Liver (tissue), 9 donors: Measurements from ENCODE around the gene RYR2. TPM values are rescaled to one million over a fixed set of nuclear protein-coding genes. Genes with fewer than 3 reads are reported as not detected.

Source experiments
- DNase-seq: peaks from one replicate; pipeline ENCODE4 v3.0.0-alpha.2; 2017; ENCODE audit warnings: low spot score
- H3K27ac ChIP-seq, 2 donors: one replicate each; pipeline ENCODE4 v1.7.0; 2013; ENCODE audit warnings: inconsistent platforms in 2 of 2, low read length in 2 of 2, control low read depth in 1 of 2, low read depth in 1 of 2, mild to moderate bottlenecking in 1 of 2
- H3K27me3 ChIP-seq, 4 donors: one replicate each; pipeline versions ENCODE4 v1.6.1 to v1.7.0; 2013; ENCODE audit warnings: low read length in 3 of 4, inconsistent platforms in 1 of 4, mild to moderate bottlenecking in 1 of 4, moderate library complexity in 1 of 4; ENCODE audit not compliant: control insufficient read depth in 4 of 4, insufficient read depth in 4 of 4
- H3K36me3 ChIP-seq, 4 donors: one replicate each; pipeline versions ENCODE4 v1.6.1 to v1.7.0; 2013; ENCODE audit warnings: low read length in 3 of 4, mild to moderate bottlenecking in 3 of 4, low read depth in 1 of 4, moderate library complexity in 1 of 4; ENCODE audit not compliant: control insufficient read depth in 4 of 4, insufficient read depth in 3 of 4
- H3K4me1 ChIP-seq, 4 donors: one replicate each; pipeline versions ENCODE4 v1.6.1 to v1.7.0; 2013; ENCODE audit warnings: low read length in 3 of 4, mild to moderate bottlenecking in 3 of 4, moderate library complexity in 1 of 4; ENCODE audit not compliant: control insufficient read depth in 4 of 4, insufficient read depth in 4 of 4
- H3K4me3 ChIP-seq, 3 donors: one replicate each; pipeline versions ENCODE4 v1.6.1 to v1.7.0; 2013; ENCODE audit warnings: low read length in 3 of 3, control low read depth in 1 of 3, low read depth in 1 of 3, mild to moderate bottlenecking in 1 of 3
- H3K9ac ChIP-seq, 2 donors: one replicate each; pipeline ENCODE4 v1.7.0; 2013; ENCODE audit warnings: low read length in 2 of 2, mild to moderate bottlenecking in 2 of 2, moderate library complexity in 2 of 2, control low read depth in 1 of 2, low read depth in 1 of 2
- H3K9me3 ChIP-seq, 4 donors: one replicate each; pipeline versions ENCODE4 v1.6.1 to v1.7.0; 2013; ENCODE audit warnings: low read length in 3 of 4; ENCODE audit not compliant: control insufficient read depth in 4 of 4
- EGR1 ChIP-seq, 2 donors: IDR thresholded peaks; 2 replicates each; pipeline ENCODE4 v1.6.1; 2016 to 2018; ENCODE audit warnings: antibody characterized with exemption in 2 of 2, low read depth in 2 of 2
- FOXA1 ChIP-seq: IDR thresholded peaks from 2 replicates; pipeline ENCODE4 v1.6.1; 2016; ENCODE audit warnings: antibody characterized with exemption
- FOXA2 ChIP-seq: IDR thresholded peaks from 2 replicates; pipeline ENCODE4 v1.6.1; 2016; ENCODE audit warnings: antibody characterized with exemption
- GABPA ChIP-seq, 2 donors: IDR thresholded peaks in 1 of 2; conservative IDR thresholded peaks in 1 of 2; 2 replicates each; pipeline ENCODE4 v1.6.1; 2016; ENCODE audit warnings: antibody characterized with exemption in 2 of 2, mild to moderate bottlenecking in 1 of 2, moderate library complexity in 1 of 2
- HNF4A ChIP-seq, 2 donors: conservative IDR thresholded peaks; 2 replicates each; pipeline ENCODE4 v1.6.1; 2016; ENCODE audit warnings: antibody characterized with exemption in 2 of 2, mild to moderate bottlenecking in 2 of 2
- HNF4G ChIP-seq: IDR thresholded peaks from 2 replicates; pipeline ENCODE4 v1.6.1; 2016; ENCODE audit warnings: antibody characterized with exemption
- JUND ChIP-seq, 2 donors: IDR thresholded peaks; 2 replicates each; pipeline ENCODE4 v1.6.1; 2016; ENCODE audit warnings: antibody characterized with exemption in 2 of 2
- RXRA ChIP-seq, 2 donors: IDR thresholded peaks; 2 replicates each; pipeline ENCODE4 v1.6.1; 2017 to 2018; ENCODE audit warnings: antibody characterized with exemption in 2 of 2, mild to moderate bottlenecking in 1 of 2
- SP1 ChIP-seq: IDR thresholded peaks from 2 replicates; pipeline ENCODE4 v1.6.1; 2018; ENCODE audit warnings: antibody characterized with exemption, mild to moderate bottlenecking
- YY1 ChIP-seq: IDR thresholded peaks from 2 replicates; pipeline ENCODE4 v1.6.1; 2016; ENCODE audit warnings: antibody characterized with exemption, mild to moderate bottlenecking
- WGBS: extraction: QIAGEN DNeasy Blood & Tissue Kit; methylation state at CpG from one replicate; pipeline ENCODE4 v1.1.7; 2013; 5-methylcytosine and 5-hydroxymethylcytosine counted together
- polyA plus RNA-seq, 2 donors: library from polyadenylated mRNA; stranded (reverse) in 1 of 2; unstranded in 1 of 2; fragments of 200-250 nt in 1 of 2; fragments of >200 nt in 1 of 2; fragmentation: Nextera tagmentation in 1 of 2; extraction: Ambion mirVana in 1 of 2; gene quantifications; one replicate each; pipeline versions ENCODE4 v1.2.1 to v1.2.3, GENCODE V29; 2013 to 2015
- total RNA-seq, 2 donors: library from RNA; depleted of rRNA; stranded (reverse); fragments of >200 nt; gene quantifications; one replicate each; pipeline ENCODE4 v1.2.3, GENCODE V29; 2014
- TF ChIP-seq, protein P1 (sequence below): IDR thresholded peaks from 2 replicates; pipeline ENCODE4 v1.6.1; 2016; ENCODE audit warnings: antibody characterized with exemption
- TF ChIP-seq, protein P2 (sequence below): IDR thresholded peaks from 2 replicates; pipeline ENCODE4 v1.6.1; 2016; ENCODE audit warnings: antibody characterized with exemption
- TF ChIP-seq, protein P3 (sequence below): IDR thresholded peaks from 2 replicates; pipeline ENCODE4 v1.6.1; 2016; ENCODE audit warnings: antibody characterized with exemption
- TF ChIP-seq, protein P4 (sequence below): fragments of 150-350 bp; IDR thresholded peaks from 2 replicates; pipeline ENCODE4 v1.5.1; 2017; ENCODE audit warnings: improper control_type of control experiment, low read depth, low read length; ENCODE audit not compliant: missing input control
- TF ChIP-seq, protein P5 (sequence below): IDR thresholded peaks from 2 replicates; pipeline ENCODE4 v1.6.1; 2016; ENCODE audit warnings: antibody characterized with exemption, mild to moderate bottlenecking
- donor health status: healthy.
- donor health status: healthy.
- donor health status: healthy.
- donor health status: healthy.
- donor health status: healthy.

RYR2 gene
- total and polyA plus RNA-seq, 4 donors, result 0.06 to 0.75 (median 0.31) TPM

DNA sequence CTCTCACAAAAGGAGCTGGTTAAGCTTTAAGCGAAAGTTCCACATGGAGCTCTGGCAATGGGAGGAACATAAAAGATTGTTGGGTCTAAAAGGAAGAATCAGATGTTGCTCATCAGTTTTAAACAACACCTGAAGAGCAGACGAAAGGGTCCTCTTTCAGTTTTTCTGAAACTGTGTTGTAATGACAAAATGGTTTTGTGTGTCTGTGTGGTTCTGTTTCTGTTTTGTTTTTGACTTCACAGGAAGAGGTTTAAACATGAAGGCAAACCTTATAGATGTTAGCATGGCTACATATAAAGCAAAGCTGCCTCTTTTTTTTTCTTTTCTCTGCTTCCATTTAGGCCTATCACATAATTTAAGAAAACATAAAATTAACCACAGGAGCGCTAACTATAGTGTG is 712.6 kb downstream of the RYR2 start:
- no peak overlapping the region for H3K9ac ChIP-seq
- no peak overlapping the region for H3K27ac ChIP-seq
- H3K4me1 ChIP-seq, result peaks cover 2 to 38% (median 24%) of the 10 kb centered on the region in 4 donors
- DNase-seq, result no peak
- 91% methylated on average over 3 of the region's 3 CpGs for WGBS
- no peaks in the 10 kb centered on the region for H3K9me3 ChIP-seq
- TF ChIP-seq FOXA2, result no peak
- TF ChIP-seq FOXA1, result no peak
- TF ChIP-seq, protein P1, sequence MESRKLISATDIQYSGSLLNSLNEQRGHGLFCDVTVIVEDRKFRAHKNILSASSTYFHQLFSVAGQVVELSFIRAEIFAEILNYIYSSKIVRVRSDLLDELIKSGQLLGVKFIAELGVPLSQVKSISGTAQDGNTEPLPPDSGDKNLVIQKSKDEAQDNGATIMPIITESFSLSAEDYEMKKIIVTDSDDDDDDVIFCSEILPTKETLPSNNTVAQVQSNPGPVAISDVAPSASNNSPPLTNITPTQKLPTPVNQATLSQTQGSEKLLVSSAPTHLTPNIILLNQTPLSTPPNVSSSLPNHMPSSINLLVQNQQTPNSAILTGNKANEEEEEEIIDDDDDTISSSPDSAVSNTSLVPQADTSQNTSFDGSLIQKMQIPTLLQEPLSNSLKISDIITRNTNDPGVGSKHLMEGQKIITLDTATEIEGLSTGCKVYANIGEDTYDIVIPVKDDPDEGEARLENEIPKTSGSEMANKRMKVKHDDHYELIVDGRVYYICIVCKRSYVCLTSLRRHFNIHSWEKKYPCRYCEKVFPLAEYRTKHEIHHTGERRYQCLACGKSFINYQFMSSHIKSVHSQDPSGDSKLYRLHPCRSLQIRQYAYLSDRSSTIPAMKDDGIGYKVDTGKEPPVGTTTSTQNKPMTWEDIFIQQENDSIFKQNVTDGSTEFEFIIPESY, result no peak
- TF ChIP-seq YY1, result no peak
- TF ChIP-seq HNF4A (conservative IDR thresholded peaks at IDR 0.05), result no peak
- no peak for TF ChIP-seq RXRA (IDR thresholded peaks at IDR 0.05)
- TF ChIP-seq SP1, result no peak
- TF ChIP-seq, protein P2, sequence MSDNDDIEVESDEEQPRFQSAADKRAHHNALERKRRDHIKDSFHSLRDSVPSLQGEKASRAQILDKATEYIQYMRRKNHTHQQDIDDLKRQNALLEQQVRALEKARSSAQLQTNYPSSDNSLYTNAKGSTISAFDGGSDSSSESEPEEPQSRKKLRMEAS, result no peak
- TF ChIP-seq GABPA (IDR thresholded peaks at IDR 0.05 in 1 of 2, conservative IDR thresholded peaks at IDR 0.05 in 1 of 2), result no peak
- TF ChIP-seq HNF4G, result no peak
- no peak for TF ChIP-seq EGR1 (IDR thresholded peaks at IDR 0.05; ENCODE audit: low read depth in 2 of 2)
- H3K27me3 ChIP-seq, result no peaks in the 10 kb centered on the region
- H3K4me3 ChIP-seq, result no peak overlapping the region
- H3K36me3 ChIP-seq, result no peaks in the 10 kb centered on the region

DNA sequence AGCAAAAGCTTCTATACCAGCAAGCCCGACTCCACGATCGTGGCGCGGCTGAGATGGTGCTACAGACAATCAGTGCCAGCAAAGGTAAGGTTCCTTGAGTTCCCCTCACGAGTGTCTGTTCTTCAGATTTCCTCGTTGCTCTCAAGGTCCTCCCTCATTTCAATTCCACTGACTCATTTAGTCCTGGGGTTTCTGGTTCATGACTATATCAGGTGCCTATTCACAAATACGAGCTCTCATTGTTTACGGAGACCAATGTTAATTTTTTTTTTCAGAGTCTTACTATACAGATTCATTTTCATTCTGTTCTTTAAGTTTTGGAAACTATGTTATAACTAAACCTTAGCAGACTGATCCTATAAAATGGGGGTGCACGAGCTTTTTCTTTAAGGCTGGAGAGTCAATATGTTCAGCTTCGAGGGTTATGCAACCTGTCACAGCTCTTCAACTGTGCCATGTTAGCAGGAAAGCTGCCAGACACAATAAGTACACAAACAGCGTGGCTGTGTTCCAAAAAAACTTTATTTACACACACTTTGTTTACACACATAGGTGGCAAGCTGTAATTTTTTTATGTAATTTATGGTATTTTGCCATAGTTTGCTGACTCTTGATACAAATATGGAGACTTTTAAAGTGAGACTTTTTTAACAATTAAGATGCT is 714.5 kb downstream of the RYR2 start:
- no peaks in the 10 kb centered on the region for H3K36me3 ChIP-seq
- 67% methylated on average over 12 of the region's 12 CpGs for WGBS
- no peak overlapping the region for H3K9ac ChIP-seq
- no peak overlapping the region for H3K4me3 ChIP-seq
- H3K9me3 ChIP-seq, result no peaks in the 10 kb centered on the region
- no peak overlapping the region for H3K27ac ChIP-seq
- no peak for DNase-seq
- H3K27me3 ChIP-seq, result no peaks in the 10 kb centered on the region
- H3K4me1 ChIP-seq, result peaks cover 5 to 37% (median 16%) of the 10 kb centered on the region in 4 donors
- TF ChIP-seq, protein P2, result peak; percentile 64
- TF ChIP-seq, protein P3, sequence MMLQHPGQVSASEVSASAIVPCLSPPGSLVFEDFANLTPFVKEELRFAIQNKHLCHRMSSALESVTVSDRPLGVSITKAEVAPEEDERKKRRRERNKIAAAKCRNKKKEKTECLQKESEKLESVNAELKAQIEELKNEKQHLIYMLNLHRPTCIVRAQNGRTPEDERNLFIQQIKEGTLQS, result peak; percentile 29
- TF ChIP-seq FOXA1 (peak; percentile 92), FOXA2 (peak; percentile 94), SP1 (no peak), HNF4G (no peak), JUND (IDR thresholded peaks at IDR 0.05) (peak in 1 of 2 donors; percentile 47), HNF4A (conservative IDR thresholded peaks at IDR 0.05) (peak; percentile 30 to 56), RXRA (IDR thresholded peaks at IDR 0.05) (peak; percentile 53 to 78), YY1 (peak; percentile 72)
- TF ChIP-seq, protein P1, result peak; percentile 58
- TF ChIP-seq, protein P4, sequence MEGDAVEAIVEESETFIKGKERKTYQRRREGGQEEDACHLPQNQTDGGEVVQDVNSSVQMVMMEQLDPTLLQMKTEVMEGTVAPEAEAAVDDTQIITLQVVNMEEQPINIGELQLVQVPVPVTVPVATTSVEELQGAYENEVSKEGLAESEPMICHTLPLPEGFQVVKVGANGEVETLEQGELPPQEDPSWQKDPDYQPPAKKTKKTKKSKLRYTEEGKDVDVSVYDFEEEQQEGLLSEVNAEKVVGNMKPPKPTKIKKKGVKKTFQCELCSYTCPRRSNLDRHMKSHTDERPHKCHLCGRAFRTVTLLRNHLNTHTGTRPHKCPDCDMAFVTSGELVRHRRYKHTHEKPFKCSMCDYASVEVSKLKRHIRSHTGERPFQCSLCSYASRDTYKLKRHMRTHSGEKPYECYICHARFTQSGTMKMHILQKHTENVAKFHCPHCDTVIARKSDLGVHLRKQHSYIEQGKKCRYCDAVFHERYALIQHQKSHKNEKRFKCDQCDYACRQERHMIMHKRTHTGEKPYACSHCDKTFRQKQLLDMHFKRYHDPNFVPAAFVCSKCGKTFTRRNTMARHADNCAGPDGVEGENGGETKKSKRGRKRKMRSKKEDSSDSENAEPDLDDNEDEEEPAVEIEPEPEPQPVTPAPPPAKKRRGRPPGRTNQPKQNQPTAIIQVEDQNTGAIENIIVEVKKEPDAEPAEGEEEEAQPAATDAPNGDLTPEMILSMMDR, result no peak
- TF ChIP-seq, protein P5, sequence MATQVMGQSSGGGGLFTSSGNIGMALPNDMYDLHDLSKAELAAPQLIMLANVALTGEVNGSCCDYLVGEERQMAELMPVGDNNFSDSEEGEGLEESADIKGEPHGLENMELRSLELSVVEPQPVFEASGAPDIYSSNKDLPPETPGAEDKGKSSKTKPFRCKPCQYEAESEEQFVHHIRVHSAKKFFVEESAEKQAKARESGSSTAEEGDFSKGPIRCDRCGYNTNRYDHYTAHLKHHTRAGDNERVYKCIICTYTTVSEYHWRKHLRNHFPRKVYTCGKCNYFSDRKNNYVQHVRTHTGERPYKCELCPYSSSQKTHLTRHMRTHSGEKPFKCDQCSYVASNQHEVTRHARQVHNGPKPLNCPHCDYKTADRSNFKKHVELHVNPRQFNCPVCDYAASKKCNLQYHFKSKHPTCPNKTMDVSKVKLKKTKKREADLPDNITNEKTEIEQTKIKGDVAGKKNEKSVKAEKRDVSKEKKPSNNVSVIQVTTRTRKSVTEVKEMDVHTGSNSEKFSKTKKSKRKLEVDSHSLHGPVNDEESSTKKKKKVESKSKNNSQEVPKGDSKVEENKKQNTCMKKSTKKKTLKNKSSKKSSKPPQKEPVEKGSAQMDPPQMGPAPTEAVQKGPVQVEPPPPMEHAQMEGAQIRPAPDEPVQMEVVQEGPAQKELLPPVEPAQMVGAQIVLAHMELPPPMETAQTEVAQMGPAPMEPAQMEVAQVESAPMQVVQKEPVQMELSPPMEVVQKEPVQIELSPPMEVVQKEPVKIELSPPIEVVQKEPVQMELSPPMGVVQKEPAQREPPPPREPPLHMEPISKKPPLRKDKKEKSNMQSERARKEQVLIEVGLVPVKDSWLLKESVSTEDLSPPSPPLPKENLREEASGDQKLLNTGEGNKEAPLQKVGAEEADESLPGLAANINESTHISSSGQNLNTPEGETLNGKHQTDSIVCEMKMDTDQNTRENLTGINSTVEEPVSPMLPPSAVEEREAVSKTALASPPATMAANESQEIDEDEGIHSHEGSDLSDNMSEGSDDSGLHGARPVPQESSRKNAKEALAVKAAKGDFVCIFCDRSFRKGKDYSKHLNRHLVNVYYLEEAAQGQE, result peak; percentile 44
